Superior temporal gyrus (tissue), 1 donor: ENCODE data around the gene TGIF2LX.
"Not testable (repeated sequence)": the region's sequence is repeated elsewhere in the genome, so short reads cannot be mapped to it uniquely, and the experiment has no call there.

ENCODE experiments used
- DNase-seq: peaks from one replicate; pipeline ENCODE4 v3.0.0-alpha.2; 2016; ENCODE audit errors: extremely low spot score

Gene TGIF2LX

GRCh38 chrX:89921665-89922064 is at the start of gene TGIF2LX:
TSS of gene TGIF2LX (plus strand) at chrX:89921908. CDS start at chrX:89922086, 178 bp downstream.
- DNase-seq, result not testable (repeated sequence)

- not testable (repeated sequence) for DNase-seq
Measured at GRCh38 chrX:89922338-89922934, 728 bp downstream of the TGIF2LX start.

GRCh38 chrX:89943077-89943476 is 21.4 kb downstream of the TGIF2LX start:
- not testable (repeated sequence) for DNase-seq

GRCh38 chrX:89965588-89965987 is 43.9 kb downstream of the TGIF2LX start:
- not testable (repeated sequence) for DNase-seq
